HG03025 (cell line): ENCODE data around the gene FOCAD.
"Not testable (repeated sequence)": the region's sequence is repeated elsewhere in the genome, so short reads cannot be mapped to it uniquely, and the experiment has no call there.

Source experiments
- ATAC-seq: cut with Tn5 transposase; IDR thresholded peaks from one replicate; pipeline ENCODE4 v1.9.1; 2021; ENCODE audit warnings: mild to moderate bottlenecking, moderate library complexity; ENCODE audit not compliant: unreplicated experiment, low FRiP score

FOCAD gene

DNA sequence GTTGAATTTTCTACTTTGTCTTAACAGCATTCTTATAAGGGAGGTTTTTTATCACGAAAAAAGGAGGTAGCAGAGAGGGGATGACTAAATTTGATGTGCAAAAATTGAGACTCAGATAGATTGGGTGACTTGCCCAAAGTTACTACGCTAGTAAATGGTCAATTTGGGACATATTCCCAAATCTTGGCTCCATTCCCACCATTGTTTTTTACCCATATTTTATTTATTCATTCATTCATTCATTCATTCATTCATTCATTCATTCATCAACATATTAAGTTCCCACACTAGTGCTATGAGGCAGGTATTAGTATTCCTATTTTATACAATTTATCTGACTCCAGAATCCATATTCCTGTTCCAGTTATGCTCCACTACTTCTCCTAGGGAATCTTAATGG lies 261.8 kb downstream of the FOCAD start:
- ATAC-seq = no peak

DNA sequence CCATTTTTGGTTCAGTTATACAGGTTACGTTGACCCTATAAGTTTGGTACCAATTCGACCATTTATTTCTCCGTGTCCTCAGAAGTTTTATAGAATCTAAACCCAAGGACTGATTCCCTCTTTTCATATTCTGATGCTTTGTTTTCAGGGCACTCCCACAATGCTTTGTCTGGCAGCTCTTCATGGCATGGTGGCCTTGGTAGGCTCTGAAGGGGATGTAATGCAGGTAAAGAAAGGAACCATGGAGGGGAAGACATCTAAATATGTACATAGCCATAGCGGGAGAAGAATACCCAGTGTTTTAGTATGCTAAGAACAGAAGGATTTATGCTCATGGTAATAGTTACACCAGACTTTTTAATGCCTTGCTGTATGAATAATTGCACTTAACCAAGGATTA lies 264.6 kb downstream of the FOCAD start:
- no peak for ATAC-seq

DNA sequence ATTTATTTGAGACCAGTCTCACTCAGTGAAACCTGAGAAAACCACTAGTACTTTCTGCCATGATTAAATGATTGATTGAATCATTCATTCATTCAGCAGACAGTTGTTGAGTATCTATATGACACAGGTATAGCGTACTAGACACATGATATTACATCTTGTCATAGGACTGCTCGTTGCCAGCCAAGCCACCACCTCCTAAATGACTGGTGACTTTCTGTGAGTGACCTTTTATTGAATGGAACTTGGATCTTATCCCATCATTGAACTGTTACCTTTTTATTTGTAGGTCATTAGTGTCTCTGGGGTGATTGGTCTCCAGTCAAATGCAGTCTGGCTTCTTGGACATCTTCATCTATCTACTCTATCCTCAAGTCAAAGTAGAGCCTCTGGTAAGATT lies 266.6 kb downstream of the FOCAD start:
- no peak for ATAC-seq

DNA sequence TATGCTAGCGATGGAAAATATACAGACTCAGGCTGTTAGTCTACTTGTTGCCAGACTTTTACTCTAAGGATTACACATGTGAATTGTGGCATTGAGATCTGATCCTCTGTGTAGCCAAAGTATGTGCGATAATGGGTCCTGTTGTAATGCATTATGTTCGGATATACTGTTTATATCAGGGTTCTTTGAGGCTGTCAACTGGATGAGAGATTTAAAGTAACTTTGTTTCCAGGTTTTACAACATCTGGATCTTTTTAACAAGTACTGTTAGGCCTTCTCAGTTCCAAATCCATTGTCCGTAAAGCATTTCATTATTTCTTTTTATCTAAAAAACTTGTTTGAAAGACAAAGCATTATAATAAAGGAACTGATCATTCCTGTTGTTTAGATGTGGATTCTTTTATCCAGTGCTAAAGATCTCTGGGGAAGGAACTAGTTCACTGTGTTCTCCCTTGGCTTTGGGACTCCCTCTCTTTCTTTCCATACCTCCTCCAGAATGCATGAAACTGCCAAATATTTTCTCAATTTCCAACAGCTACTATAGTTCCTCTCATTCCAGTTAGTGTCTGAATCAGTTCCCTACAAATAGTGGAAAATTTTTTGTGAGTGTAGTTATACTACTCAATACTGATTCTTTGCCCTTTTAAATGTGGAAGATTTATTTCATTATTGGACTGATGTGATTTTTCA lies 278.6 kb downstream of the FOCAD start:
- no peak for ATAC-seq

DNA sequence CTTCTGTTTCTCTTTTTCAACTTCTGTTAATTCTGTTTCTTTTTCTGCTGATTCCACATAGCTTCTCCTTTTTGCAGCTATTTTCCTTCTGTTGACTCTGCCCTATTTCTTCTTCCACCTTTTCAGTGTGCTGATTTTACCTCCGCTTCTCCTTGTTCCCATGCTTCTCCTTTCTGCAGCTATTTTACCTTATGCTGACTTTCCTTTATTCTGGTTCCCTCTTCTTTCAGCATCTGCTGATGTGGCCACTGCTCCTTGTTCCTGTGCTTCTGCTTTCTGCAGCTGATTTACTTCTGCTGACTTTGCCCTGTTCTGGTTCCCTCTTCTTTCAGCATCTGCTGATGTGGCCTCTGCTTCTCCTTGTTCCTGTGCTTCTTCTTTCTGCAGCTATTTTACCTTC lies 288.6 kb downstream of the FOCAD start:
- no peak for ATAC-seq

DNA sequence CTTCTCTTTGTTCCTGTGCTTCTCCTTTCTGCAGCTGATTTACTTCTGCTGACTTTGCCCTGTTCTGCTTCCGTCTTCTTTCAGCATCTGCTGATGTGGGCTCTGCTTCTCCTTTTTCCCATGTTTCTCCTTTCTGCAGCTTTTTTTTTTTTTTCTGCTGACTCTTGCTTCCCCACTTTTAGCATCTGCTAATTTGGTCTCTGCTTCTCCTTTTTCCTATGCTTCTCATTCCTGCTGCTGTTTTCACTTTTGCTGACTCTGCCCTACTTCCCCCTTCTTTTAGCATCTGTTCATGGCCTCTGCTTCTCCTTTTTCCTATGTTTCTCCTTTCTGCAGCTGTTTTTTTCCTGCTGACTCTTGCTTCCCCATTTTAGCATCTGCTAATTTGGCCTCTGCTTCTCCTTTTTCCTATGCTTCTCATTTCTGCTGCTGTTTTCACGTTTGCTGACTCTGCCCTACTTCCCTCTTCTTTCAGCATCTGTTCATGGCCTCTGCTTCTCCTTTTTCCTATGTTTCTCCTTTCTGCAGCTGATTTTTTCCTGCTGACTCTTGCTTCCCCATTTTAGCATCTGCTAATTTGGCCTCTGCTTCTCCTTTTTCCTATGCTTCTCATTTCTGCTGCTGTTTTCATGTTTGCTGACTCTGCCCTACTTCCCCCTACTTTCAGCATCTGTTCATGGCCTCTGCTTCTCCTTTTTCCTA lies 289.3 kb downstream of the FOCAD start:
- ATAC-seq = not testable (repeated sequence)

DNA sequence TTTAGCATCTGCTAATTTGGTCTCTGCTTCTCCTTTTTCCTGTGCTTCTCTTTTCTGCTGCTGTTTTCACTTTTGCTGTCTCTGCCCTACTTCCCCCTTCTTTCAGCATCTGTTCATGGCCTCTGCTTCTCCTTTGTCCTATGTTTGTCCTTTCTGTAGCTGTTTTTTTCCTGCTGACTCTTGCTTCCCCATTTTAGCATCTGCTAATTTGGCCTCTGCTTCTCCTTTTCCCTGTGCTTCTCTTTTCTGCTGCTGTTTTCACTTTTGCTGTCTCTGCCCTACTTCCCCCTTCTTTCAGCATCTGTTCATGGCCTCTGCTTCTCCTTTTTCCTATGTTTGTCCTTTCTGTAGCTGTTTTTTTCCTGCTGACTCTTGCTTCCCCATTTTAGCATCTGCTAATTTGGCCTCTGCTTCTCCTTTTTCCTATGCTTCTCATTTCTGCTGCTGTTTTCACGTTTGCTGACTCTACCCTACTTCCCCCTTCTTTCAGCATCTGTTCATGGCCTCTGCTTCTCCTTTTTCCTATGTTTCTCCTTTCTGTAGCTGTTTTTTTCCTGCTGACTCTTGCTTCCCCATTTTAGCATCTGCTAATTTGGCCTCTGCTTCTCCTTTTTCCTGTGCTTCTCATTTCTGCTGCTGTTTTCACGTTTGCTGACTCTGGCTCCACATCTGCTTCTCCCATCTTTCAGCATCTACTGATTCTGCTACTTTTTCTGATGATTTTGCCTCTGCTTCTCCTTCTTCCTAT lies 290.3 kb downstream of the FOCAD start:
- ATAC-seq = not testable (repeated sequence)

DNA sequence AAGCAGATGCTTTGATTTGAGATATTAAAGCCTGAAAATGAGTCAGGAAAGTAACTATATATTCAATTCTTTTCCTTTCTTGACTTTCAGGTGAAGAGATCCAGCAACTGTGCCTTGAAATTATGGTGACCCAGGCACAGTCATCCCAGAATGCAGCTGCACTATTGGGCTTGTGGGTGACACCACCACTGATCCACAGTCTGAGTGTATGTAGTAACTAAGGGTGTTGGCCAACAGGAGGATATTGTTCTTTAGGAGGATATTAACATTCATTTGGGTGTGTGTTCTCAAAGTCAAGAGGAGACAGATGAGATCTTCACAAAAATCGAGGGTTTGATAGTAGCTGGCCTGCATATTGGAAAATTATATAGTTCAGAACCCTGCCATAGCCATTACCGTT lies 294.2 kb downstream of the FOCAD start:
- ATAC-seq = no peak

DNA sequence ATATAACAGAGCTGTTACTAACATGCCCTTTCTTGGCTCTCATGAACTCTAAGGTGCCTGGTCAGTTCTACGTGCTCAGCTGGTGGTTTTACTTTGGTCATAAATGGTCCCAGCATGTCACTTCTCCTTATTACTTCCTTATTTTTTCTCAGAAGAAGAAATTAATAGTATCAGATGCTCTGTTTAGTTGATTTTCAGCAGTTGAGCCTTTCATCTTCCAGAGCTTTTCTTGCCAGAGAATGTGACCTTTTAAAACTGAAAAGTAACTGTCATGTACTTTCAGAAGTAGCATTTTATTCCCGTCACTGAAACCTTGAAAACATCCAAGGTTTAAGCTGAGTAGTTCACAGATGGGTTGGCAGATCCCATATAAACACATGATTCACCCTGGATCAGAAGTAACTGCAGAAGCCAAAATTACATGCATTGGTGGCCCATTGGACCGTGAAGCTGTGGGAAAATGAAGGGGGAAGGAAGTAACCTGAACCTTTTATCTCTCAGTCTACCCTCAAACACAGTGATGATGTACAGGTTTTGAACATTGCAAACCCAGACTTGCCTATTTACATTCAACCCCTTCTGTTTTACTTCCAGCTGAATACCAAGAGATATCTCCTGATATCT lies 296.9 kb downstream of the FOCAD start:
- peak; percentile 71 for ATAC-seq

DNA sequence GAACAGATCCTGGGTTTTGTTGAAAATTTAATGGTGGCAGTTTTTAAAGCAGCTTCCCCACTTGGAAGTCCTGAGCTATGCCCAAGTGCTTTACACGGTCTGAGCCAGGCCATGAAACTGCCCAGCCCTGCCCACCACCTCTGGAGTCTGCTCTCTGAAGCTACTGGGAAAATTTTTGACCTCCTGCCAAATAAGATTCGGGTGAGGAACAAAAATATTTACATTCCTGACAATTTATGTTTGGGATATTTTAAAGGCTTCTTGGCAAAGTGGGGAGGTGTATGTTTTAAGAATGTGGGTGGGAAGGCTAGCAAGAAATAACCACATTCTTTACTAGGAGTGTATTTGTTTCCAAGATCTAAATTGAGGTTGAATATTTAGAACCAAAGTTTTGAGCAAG lies 297.4 kb downstream of the FOCAD start:
- ATAC-seq = no peak

DNA sequence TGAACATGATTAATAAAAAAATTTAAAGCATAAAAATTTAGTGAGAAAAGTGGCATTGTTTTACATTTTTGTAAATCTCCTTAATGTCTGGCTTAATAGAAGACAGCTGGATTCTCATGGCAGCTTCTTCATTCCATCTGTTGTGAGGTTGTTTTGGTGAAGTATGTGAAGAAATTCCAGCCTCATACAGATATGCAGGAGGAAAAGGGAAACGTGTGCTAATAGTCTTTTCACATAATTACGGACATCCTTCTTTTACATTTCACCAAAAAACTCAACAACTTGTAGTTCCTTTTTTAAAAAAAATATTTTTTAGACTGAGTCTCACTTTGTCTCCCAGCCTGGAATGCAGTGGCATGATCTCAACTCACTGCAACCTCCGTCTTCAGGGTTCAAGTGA lies 300.4 kb downstream of the FOCAD start:
- ATAC-seq = no peak

DNA sequence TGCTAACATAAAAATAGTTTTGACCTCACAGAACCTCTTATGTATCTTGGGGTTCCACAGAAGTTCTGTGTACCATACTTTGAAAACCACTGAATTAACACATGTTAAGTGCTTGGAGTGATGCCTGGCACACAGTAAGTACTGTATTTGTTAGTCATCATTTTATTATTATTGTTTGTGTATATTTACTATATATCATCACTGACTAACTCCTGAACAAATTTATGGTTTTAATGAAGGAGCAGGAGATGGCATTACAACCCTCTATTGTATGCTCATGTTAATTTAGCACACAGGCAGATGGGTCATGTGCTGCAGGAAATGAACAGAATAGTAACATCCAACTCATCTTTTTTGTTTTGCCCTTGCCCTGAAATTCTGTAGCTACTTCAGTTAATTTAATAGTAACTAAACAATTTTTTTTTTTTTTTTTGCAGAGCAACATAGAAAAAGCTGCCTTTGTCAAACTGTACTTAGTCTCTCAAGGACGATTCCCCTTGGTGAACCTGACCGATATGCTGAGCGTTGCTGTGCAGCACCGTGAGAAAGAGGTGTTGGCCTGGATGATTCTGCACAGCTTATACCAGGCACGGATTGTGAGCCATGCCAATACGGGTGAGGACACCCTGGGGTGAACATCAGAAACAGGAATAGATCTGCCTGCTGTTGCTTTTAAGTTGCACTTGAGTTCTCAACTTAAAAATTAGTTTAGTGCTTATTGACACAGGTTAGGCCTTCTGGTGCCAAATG lies 302.0 kb downstream of the FOCAD start:
- no peak for ATAC-seq

DNA sequence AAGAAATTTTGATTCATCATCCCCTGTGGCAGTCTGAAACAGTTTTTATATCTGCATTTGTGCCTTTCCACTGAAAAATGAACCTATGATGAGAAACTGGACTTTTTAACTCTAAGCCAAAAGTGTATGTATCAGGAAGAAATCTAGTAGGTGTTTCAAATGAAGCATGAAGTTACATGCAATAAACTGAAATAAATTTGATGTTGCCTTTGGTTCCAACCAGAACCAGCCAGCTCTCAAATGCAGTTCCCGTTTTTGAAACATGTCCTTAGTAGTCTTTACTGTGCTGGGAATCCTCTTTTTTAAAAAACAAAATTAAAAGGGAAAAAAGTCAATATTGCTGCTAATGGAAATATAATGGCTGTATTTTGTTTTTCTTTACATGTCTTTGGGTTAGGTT lies 303.5 kb downstream of the FOCAD start:
- no peak for ATAC-seq

DNA sequence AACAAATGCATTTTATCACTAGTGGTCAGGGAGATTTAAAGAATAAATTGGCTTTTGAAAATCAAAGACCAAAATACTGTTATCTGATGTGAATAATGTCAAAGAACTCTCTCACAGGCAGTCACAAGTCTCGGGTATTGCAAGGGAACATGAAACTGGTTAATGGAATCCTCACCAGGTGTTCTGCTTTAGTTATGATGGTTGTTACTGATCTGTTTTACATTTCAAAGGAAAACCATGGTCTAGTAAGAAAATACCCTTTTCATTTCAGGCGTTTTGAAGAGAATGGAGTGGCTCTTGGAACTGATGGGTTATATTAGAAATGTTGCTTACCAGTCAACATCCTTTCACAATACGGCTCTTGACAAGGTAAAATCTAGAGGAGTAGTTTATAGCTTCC lies 304.0 kb downstream of the FOCAD start:
- ATAC-seq = no peak

DNA sequence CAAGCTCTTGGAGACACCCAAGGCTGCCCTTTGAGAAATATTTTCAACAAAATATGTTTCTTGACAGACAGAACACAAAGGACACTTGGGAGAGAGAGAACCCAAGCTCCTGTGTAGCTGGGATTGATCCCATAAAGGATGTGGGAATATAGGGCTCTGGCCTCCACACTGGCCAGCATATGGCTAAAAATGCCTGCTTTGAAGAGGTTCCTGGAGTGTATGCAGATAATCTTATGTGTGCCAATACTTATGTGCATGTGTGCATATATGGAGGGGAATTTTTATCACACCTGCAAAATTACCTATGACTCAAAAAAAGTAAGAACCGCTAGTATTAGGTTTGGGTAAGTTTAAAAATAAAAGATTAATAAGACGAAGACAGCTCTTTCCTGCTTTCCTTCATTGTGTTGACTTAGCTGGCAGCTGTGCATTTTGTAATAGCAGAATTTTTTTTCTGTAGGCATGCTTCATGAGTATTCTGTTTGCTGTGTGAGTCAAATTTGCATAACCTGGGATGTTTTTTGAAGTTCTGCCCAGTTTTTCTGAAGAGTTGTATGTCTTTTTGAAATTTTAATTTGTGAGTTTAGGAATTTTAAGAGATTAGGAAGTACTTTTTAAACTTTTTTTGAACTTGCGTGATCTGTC lies 304.7 kb downstream of the FOCAD start:
- ATAC-seq = no peak

DNA sequence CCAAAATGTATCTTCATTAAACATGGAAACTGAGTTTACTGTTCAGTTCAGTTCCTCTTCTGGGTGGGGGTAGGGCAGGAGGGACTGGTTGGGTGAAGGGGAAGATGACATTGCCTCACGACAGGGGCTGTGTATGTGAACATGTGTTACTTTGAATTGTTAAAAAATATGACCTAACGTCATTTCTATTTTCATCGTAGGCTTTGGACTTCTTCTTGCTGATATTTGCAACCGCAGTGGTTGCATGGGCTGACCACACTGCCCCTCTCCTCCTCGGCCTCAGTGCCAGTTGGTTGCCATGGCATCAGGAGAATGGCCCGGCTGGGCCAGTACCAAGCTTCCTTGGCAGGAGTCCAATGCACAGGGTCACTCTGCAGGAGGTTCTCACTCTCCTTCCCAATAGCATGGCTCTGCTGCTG lies 305.9 kb downstream of the FOCAD start:
- ATAC-seq = no peak

DNA sequence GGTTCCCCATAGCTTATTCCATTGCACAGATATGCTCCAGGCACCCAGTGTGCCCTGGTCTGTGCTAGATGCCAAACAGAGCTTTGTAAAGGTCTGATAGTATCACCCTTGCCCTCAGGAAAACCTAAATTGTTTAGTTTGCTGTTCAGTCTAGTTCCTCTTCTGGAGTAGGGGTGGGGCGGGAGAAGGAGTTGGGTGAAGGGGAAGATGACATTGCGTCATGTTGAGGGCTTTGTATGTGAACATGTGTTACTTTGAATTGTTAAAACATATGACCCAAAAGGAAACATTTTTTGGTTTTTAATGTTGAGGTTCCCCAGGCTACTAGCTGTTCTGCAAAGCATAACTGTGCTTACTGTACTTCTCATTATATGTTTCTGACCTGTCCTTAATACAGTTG lies 306.8 kb downstream of the FOCAD start:
- no peak for ATAC-seq

DNA sequence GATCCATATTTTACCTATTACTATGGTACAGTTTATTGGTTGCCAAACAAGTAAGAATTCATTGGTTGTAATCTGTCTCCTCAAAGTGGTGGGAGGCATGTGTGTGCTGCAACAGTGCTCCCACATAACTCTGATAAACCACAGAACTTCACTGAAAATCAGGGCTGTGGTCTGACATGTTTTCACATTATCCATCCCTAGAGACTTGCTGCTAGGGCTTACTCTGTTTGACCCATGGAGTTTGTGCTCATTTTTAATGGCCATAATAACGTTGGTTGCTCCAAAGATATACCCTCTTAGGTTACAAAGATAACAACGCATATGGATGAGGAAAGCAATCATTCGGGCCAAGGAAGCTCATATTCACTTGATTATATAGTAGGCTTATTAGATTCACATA lies 310.4 kb downstream of the FOCAD start:
- ATAC-seq = no peak

DNA sequence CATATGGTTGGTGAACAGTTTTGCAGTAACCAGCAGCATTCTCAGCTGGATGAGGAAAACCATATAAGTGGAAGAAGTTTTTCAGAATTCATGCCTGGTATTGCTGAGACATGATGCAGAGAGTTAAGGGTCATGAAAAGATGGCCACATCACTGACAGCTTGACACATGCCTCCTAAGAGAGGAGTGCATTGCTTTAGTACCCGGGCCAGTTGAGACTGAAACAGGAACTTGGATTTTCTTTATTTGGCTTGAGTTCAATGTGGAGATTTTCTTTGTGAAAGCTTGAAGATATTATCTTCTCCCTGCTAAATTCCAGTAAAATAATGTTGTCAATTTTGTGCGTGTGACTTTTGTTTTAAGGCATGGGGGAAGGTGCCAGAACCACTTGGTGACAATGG lies 311.6 kb downstream of the FOCAD start:
- no peak for ATAC-seq

DNA sequence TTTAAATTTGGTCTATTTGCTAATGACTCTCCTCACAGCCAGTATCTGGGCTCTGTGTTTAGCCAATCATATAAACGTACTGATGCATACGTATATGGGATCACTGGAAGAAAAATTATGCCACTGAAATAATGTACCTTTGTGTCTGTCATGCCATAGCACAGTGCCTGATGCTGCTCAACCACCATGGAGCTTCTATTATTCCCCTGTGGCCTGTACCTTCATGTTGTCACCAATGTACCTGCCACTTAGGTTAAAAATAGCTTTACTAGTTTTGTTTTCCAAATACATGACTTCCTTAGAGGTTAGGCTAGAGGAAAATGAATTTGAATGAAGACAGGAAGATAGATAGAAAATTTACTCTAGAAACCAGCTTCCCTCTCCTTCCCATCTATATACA lies 312.8 kb downstream of the FOCAD start:
- ATAC-seq = no peak
